ENCODE results near the gene GSG1L. TPM values are rescaled to one million over a fixed set of nuclear protein-coding genes. Genes with fewer than 3 reads are reported as not detected.

GSG1L gene
- total and polyA plus RNA-seq, 9 of the 15 experiments (the other 6 are each of a cell fraction or from before 2014, with no cell fraction given): not detected

GRCh38 chr16:27966756-27967155 is 96.8 kb downstream of the GSG1L start (continued):
- TF ChIP-seq EGR1 (conservative IDR thresholded peaks at IDR 0.05) (peak; percentile 65), NFE2 (IDR thresholded peaks at IDR 0.05; ENCODE audit: low read depth) (no peak), NCOR1 (IDR thresholded peaks at IDR 0.05) (peak; percentile 21; the same call in 1 of the 2 replicates), FOS (IDR thresholded peaks at IDR 0.05; ENCODE audit: extremely low read depth, insufficient read length) (no peak), ETV5 (CRISPR knock-in tag; IDR thresholded peaks at IDR 0.05; ENCODE audit: low read depth) (no peak), PHTF2 (CRISPR knock-in tag; IDR thresholded peaks at IDR 0.05) (no peak), ZNF668 (CRISPR knock-in tag; IDR thresholded peaks at IDR 0.05) (no peak), TAL1 (IDR thresholded peaks at IDR 0.05) (peak; percentile 74), RNF219 (CRISPR knock-in tag; IDR thresholded peaks at IDR 0.05) (no peak), GTF2E2 (tag; IDR thresholded peaks at IDR 0.05) (no peak), HNRNPLL (IDR thresholded peaks at IDR 0.05; ENCODE audit: low read depth, low read length, poor library complexity, severe bottlenecking) (no peak), NFXL1 (CRISPR knock-in tag; IDR thresholded peaks at IDR 0.05) (no peak), ARNT (IDR thresholded peaks at IDR 0.05) (no peak), ZMIZ1 (IDR thresholded peaks at IDR 0.05; ENCODE audit: low read depth in 2 of 2, low read length in 2 of 2) (no peak), GMEB1 (CRISPR knock-in tag; IDR thresholded peaks at IDR 0.05) (no peak), ATF4 (CRISPR knock-in tag; IDR thresholded peaks at IDR 0.05) (no peak), BACH1 (tag; IDR thresholded peaks at IDR 0.05) (no peak)
- TF ChIP-seq, protein P1, sequence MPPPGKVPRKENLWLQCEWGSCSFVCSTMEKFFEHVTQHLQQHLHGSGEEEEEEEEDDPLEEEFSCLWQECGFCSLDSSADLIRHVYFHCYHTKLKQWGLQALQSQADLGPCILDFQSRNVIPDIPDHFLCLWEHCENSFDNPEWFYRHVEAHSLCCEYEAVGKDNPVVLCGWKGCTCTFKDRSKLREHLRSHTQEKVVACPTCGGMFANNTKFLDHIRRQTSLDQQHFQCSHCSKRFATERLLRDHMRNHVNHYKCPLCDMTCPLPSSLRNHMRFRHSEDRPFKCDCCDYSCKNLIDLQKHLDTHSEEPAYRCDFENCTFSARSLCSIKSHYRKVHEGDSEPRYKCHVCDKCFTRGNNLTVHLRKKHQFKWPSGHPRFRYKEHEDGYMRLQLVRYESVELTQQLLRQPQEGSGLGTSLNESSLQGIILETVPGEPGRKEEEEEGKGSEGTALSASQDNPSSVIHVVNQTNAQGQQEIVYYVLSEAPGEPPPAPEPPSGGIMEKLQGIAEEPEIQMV (tag; conservative IDR thresholded peaks at IDR 0.05; ENCODE audit: low read depth): no peak

All from K562 (cell line).